ENCODE results near the gene RYR2.
A peak's percentile ranks its signal among the peaks of the same experiment; 100 is the strongest.

RYR2 gene

GRCh38 chr1:237794071-237794470 lies 752.1 kb downstream of the RYR2 start:
- H3K4me3 ChIP-seq (replicated peaks; ENCODE audit: low read depth, low read length) = no peak overlapping the region
- TF ChIP-seq CTCF (IDR thresholded peaks at IDR 0.05; ENCODE audit: low read length, missing control alignments) = no peak
- DNase-seq (ENCODE audit: low read depth) = peak; percentile 16

- no peak for DNase-seq (ENCODE audit: low read depth)
- TF ChIP-seq CTCF (IDR thresholded peaks at IDR 0.05; ENCODE audit: low read length, missing control alignments) = no peak
- H3K4me3 ChIP-seq (replicated peaks; ENCODE audit: low read depth, low read length) = no peak overlapping the region
Measured at GRCh38 chr1:237795558-237795957, 753.6 kb downstream of the RYR2 start.

GRCh38 chr1:237799762-237800474 lies 757.9 kb downstream of the RYR2 start:
- H3K4me3 ChIP-seq (replicated peaks; ENCODE audit: low read depth, low read length) = no peak overlapping the region
- peak; percentile 38 for TF ChIP-seq CTCF (IDR thresholded peaks at IDR 0.05; ENCODE audit: low read length, missing control alignments)
- peak; percentile 63 for DNase-seq (ENCODE audit: low read depth)

GRCh38 chr1:237804516-237804915 lies 762.5 kb downstream of the RYR2 start:
- no peak overlapping the region for H3K4me3 ChIP-seq (replicated peaks; ENCODE audit: low read depth, low read length)
- no peak for DNase-seq (ENCODE audit: low read depth)
- TF ChIP-seq CTCF (IDR thresholded peaks at IDR 0.05; ENCODE audit: low read length, missing control alignments) = no peak

- no peak overlapping the region for H3K4me3 ChIP-seq (replicated peaks; ENCODE audit: low read depth, low read length)
- no peak for TF ChIP-seq CTCF (IDR thresholded peaks at IDR 0.05; ENCODE audit: low read length, missing control alignments)
- DNase-seq (ENCODE audit: low read depth) = no peak
Measured at GRCh38 chr1:237809099-237809498, 767.1 kb downstream of the RYR2 start.

GRCh38 chr1:237811633-237812032 lies 769.6 kb downstream of the RYR2 start:
- no peak overlapping the region for H3K4me3 ChIP-seq (replicated peaks; ENCODE audit: low read depth, low read length)
- no peak for DNase-seq (ENCODE audit: low read depth)
- no peak for TF ChIP-seq CTCF (IDR thresholded peaks at IDR 0.05; ENCODE audit: low read length, missing control alignments)

GRCh38 chr1:237812061-237812460 lies 770.1 kb downstream of the RYR2 start:
- TF ChIP-seq CTCF (IDR thresholded peaks at IDR 0.05; ENCODE audit: low read length, missing control alignments) = no peak
- DNase-seq (ENCODE audit: low read depth) = no peak
- H3K4me3 ChIP-seq (replicated peaks; ENCODE audit: low read depth, low read length) = no peak overlapping the region
